HEK293 (cell line): Measurements from ENCODE around the gene CHIA.

Experiments used
- CTCF ChIP-seq: fragments of 450-650 bp; formaldehyde crosslinking; IDR thresholded peaks from 2 replicates; pipeline ENCODE4 v1.5.1; 2016; ENCODE audit warnings: missing biosample characterization, missing genetic modification characterization
- REST ChIP-seq: fragments of 450-650 bp; formaldehyde crosslinking; IDR thresholded peaks from 2 replicates; pipeline ENCODE4 v1.5.1; 2016; ENCODE audit warnings: missing biosample characterization, missing genetic modification characterization
- TF ChIP-seq, protein P1 (sequence below): fragments of 450-650 bp; formaldehyde crosslinking; IDR thresholded peaks from 2 replicates; pipeline ENCODE4 v1.5.0; 2017; ENCODE audit warnings: missing biosample characterization, missing genetic modification characterization, borderline replicate concordance
- TF ChIP-seq, protein P2 (sequence below): sonication (generic); formaldehyde crosslinking; IDR thresholded peaks from 2 replicates; pipeline ENCODE4 v1.8.1; 2022; ENCODE audit warnings: mild to moderate bottlenecking, moderate library complexity, missing genetic modification reagents

GRCh38 chr1:111318523-111318922, 27.9 kb downstream of the CHIA start:
- TF ChIP-seq REST = no peak
- no peak for TF ChIP-seq CTCF
- TF ChIP-seq, protein P1, sequence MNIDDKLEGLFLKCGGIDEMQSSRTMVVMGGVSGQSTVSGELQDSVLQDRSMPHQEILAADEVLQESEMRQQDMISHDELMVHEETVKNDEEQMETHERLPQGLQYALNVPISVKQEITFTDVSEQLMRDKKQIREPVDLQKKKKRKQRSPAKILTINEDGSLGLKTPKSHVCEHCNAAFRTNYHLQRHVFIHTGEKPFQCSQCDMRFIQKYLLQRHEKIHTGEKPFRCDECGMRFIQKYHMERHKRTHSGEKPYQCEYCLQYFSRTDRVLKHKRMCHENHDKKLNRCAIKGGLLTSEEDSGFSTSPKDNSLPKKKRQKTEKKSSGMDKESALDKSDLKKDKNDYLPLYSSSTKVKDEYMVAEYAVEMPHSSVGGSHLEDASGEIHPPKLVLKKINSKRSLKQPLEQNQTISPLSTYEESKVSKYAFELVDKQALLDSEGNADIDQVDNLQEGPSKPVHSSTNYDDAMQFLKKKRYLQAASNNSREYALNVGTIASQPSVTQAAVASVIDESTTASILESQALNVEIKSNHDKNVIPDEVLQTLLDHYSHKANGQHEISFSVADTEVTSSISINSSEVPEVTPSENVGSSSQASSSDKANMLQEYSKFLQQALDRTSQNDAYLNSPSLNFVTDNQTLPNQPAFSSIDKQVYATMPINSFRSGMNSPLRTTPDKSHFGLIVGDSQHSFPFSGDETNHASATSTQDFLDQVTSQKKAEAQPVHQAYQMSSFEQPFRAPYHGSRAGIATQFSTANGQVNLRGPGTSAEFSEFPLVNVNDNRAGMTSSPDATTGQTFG = no peak
- TF ChIP-seq, protein P2, sequence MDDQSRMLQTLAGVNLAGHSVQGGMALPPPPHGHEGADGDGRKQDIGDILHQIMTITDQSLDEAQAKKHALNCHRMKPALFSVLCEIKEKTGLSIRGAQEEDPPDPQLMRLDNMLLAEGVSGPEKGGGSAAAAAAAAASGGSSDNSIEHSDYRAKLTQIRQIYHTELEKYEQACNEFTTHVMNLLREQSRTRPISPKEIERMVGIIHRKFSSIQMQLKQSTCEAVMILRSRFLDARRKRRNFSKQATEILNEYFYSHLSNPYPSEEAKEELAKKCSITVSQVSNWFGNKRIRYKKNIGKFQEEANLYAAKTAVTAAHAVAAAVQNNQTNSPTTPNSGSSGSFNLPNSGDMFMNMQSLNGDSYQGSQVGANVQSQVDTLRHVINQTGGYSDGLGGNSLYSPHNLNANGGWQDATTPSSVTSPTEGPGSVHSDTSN (CRISPR knock-in tag) = no peak
